Endothelial cell of umbilical vein (primary cell): Measurements from ENCODE around the gene SETD1A. TPM values are rescaled to one million over a fixed set of nuclear protein-coding genes. Genes with fewer than 3 reads are reported as not detected.

Source experiments
- BruUV-seq: library from RNA; stranded (reverse); fragments of 400-500 nt; replicated peaks from 2 replicates; lab custom pipeline; 2021; lab: Mats Ljungman, UMichigan
- CTCF ChIA-PET: fragments of 300-600, 350-600 bp; sonication (Branson Sonifier 250); formaldehyde crosslinking; loops from one replicate; lab custom pipeline; 2021; ENCODE audit warnings: antibody characterized with exemption, inconsistent platforms; lab: Charles Lee
- POLR2A ChIA-PET: fragments of 300-600, 350-600 bp; sonication (Branson Sonifier 250); formaldehyde crosslinking; loops from one replicate; lab custom pipeline; 2021; ENCODE audit warnings: antibody characterized with exemption, inconsistent platforms; lab: Charles Lee
- DNase-seq: peaks from one replicate; pipeline ENCODE4 v3.0.0-alpha.2; 2011; ENCODE audit warnings: low read depth, low spot score
- FAIRE-seq: peaks from 2 replicates; lab custom pipeline; 2011; peaks lifted over from hg19 to GRCh38; lab: Jason Lieb, UNC
- H2AFZ ChIP-seq: 2 replicates; pipeline ENCODE4 v1.6.0; 2012; ENCODE audit warnings: low read depth, low read length, control low read depth, inconsistent platforms
- H3K27ac ChIP-seq: 2 replicates; pipeline ENCODE4 v1.5.1; 2011; ENCODE audit warnings: low read depth, mild to moderate bottlenecking, control low read depth, low read length, moderate library complexity; ENCODE audit not compliant: insufficient read depth
- H3K27me3 ChIP-seq, 2 experiments: 2 replicates each; pipeline versions ENCODE4 v1.6.0 to v1.6.1; 2011; ENCODE audit warnings: low read length in 2 of 2, mixed read lengths in 1 of 2; ENCODE audit not compliant: control insufficient read depth in 2 of 2, insufficient read depth in 2 of 2
- H3K36me3 ChIP-seq, 2 experiments: 2 replicates in 1 of 2; 3 replicates in 1 of 2; pipeline ENCODE4 v1.5.1; 2011; ENCODE audit warnings: low read length in 2 of 2, mild to moderate bottlenecking in 1 of 2, moderate library complexity in 1 of 2; ENCODE audit not compliant: control insufficient read depth in 2 of 2, insufficient read depth in 2 of 2; ENCODE audit errors: extremely low read depth in 1 of 2
- H3K4me1 ChIP-seq: 3 replicates; pipeline ENCODE4 v1.5.1; 2011; ENCODE audit warnings: mild to moderate bottlenecking, low read length; ENCODE audit not compliant: control insufficient read depth, insufficient read depth; ENCODE audit errors: extremely low read depth
- H3K4me2 ChIP-seq: 2 replicates; pipeline ENCODE4 v1.6.1; 2011; ENCODE audit warnings: low read length, control low read depth, mixed read lengths; ENCODE audit not compliant: insufficient read depth
- H3K4me3 ChIP-seq, 3 experiments: fragments of 200-600 bp in 1 of 3; sonication (generic), shearing (Covaris generic) in 1 of 3; replicated peaks in 1 of 3; 2 replicates each; pipeline ENCODE4 v1.5.1; 2011 to 2016; ENCODE audit warnings: control low read depth in 3 of 3, low read length in 3 of 3, mild to moderate bottlenecking in 2 of 3, inconsistent platforms in 1 of 3, low read depth in 1 of 3, moderate library complexity in 1 of 3; ENCODE audit not compliant: insufficient read depth in 1 of 3
- H3K79me2 ChIP-seq: 2 replicates; pipeline ENCODE4 v1.6.0; 2012; ENCODE audit warnings: low read length, inconsistent platforms; ENCODE audit not compliant: control insufficient read depth, insufficient read depth
- H3K9ac ChIP-seq: replicated peaks from 2 replicates; pipeline ENCODE3; 2011; ENCODE audit warnings: low read length, control low read depth; ENCODE audit not compliant: insufficient read depth; ENCODE audit errors: extremely low read depth
- H3K9me1 ChIP-seq: replicated peaks from 3 replicates; pipeline ENCODE4 v1.6.0; 2011; ENCODE audit warnings: mild to moderate bottlenecking, low read length; ENCODE audit not compliant: control insufficient read depth, insufficient read depth; ENCODE audit errors: extremely low read depth
- H3K9me3 ChIP-seq: replicated peaks from 2 replicates; pipeline ENCODE4 v1.5.1; 2012; ENCODE audit warnings: low read length, inconsistent platforms; ENCODE audit not compliant: control insufficient read depth, insufficient read depth
- H4K20me1 ChIP-seq: replicated peaks from 2 replicates; pipeline ENCODE3; 2011; ENCODE audit warnings: mild to moderate bottlenecking, low read length; ENCODE audit not compliant: control insufficient read depth, insufficient read depth; ENCODE audit errors: extremely low read depth
- CTCF ChIP-seq, 2 donors: IDR thresholded peaks; 1 replicate in 1 of 2; 2 replicates in 1 of 2; pipeline ENCODE4 v1.5.1; 2011; ENCODE audit warnings: low read length in 2 of 2, mild to moderate bottlenecking in 2 of 2, moderate library complexity in 2 of 2, control low read depth in 1 of 2, inconsistent platforms in 1 of 2, low read depth in 1 of 2; ENCODE audit not compliant: insufficient read depth in 1 of 2; ENCODE audit errors: extremely low read depth in 1 of 2
- EZH2 ChIP-seq: IDR thresholded peaks from 2 replicates; pipeline ENCODE4 v1.6.1; 2012; ENCODE audit warnings: borderline replicate concordance, low read depth, mild to moderate bottlenecking, moderate library complexity, low read length, inconsistent platforms; ENCODE audit not compliant: severe bottlenecking
- FOS ChIP-seq: IDR thresholded peaks from 2 replicates; pipeline ENCODE4 v1.6.1; 2011; ENCODE audit warnings: mild to moderate bottlenecking, low read length, moderate library complexity, borderline replicate concordance; ENCODE audit not compliant: insufficient read depth
- GATA2 ChIP-seq: IDR thresholded peaks from 2 replicates; pipeline ENCODE4 v1.7.0; 2011; ENCODE audit warnings: low read depth, mild to moderate bottlenecking, moderate library complexity, mixed read lengths, low read length; ENCODE audit not compliant: insufficient read length, insufficient read depth
- JUN ChIP-seq: IDR thresholded peaks from 2 replicates; pipeline ENCODE4 v1.6.1; 2011; ENCODE audit warnings: borderline replicate concordance, low read depth; ENCODE audit not compliant: insufficient read length, insufficient read depth
- MAX ChIP-seq: IDR thresholded peaks from 2 replicates; pipeline ENCODE4 v1.6.1; 2011; ENCODE audit not compliant: insufficient read depth, insufficient read length
- MYC ChIP-seq: IDR thresholded peaks from one replicate; pipeline ENCODE4 v1.6.1; 2011; ENCODE audit warnings: mild to moderate bottlenecking, low read depth, low read length
- POLR2A ChIP-seq: IDR thresholded peaks from 2 replicates; pipeline ENCODE4 v1.6.1; 2012; ENCODE audit warnings: low read depth, mild to moderate bottlenecking, control low read depth, low read length
- POLR2AphosphoS5 ChIP-seq: IDR thresholded peaks from 2 replicates; pipeline ENCODE4 v1.6.1; 2012; ENCODE audit warnings: low read depth, mild to moderate bottlenecking, control low read depth, low read length, moderate library complexity; ENCODE audit not compliant: insufficient read depth
- dilution Hi-C: fragments of 300-500 bp; cut with MboI; formaldehyde crosslinking; loops from one replicate; pipeline ENCODE4 v1.15.0; 2019; ENCODE audit warnings: low sequenced_read_pairs; ENCODE audit not compliant: extremely low pct_ligation_motif_present
- intact Hi-C: fragments of 100-400 bp; cut with micrococcal nuclease; formaldehyde crosslinking; loops from one replicate; pipeline ENCODE4 v1.10.0; 2022
- polyA plus RNA-seq, 4 experiments: library from polyadenylated mRNA; depleted of rRNA in 3 of 4; stranded (reverse) in 3 of 4; unstranded in 1 of 4; fragments of >200 nt; gene quantifications; 2 replicates each; pipeline versions ENCODE4 v1.2.1 to v1.2.3, GENCODE V29; 2011 to 2012; ENCODE audit warnings: missing spikeins in 1 of 4
- total RNA-seq: library from RNA; stranded (reverse); gene quantifications from 2 replicates; pipeline ENCODE4 v1.2.3, GENCODE V29; 2021

The SETD1A gene
- total and polyA plus RNA-seq, 2 donors (not counting 3 experiments of a cell fraction or from before 2014, with no cell fraction given): 3.5 to 21.3 TPM

GRCh38 chr16:30961384-30961783 is 3.8 kb downstream of the SETD1A start:
- POLR2A ChIA-PET: no interaction called here
- intact Hi-C loops: no loop called here

More at GRCh38 chr16:30961384-30961783, 3.8 kb downstream of the SETD1A start:
- Histone ChIP-seq H2AFZ (no peak overlapping the region), H3K36me3 (peaks cover 26 to 47% of the 10 kb centered on the region in 2 experiments), H3K4me1 (peaks cover 8% of the 10 kb centered on the region), H3K4me3 (no peak overlapping the region), H3K9me1 (no peaks in the 10 kb centered on the region), H3K9ac (no peak overlapping the region), H3K27ac (no peak overlapping the region), H3K9me3 (no peaks in the 10 kb centered on the region), H3K27me3 (no peaks in the 10 kb centered on the region), H3K4me2 (no peak overlapping the region), H3K79me2 (peaks cover 14% of the 10 kb centered on the region), H4K20me1 (no peaks in the 10 kb centered on the region)
- TF ChIP-seq POLR2A: no peak
- no peak for TF ChIP-seq MYC
- TF ChIP-seq EZH2: no peak
- no peak for TF ChIP-seq FOS
- TF ChIP-seq POLR2AphosphoS5: no peak
- no peak for TF ChIP-seq CTCF (IDR thresholded peaks at IDR 0.05; ENCODE audit: extremely low read depth in 1 of 2, insufficient read depth in 1 of 2, low read depth in 1 of 2, low read length in 2 of 2)
- no peak for TF ChIP-seq JUN
- no peak for TF ChIP-seq GATA2
- TF ChIP-seq MAX: no peak
- no TSS peak for BruUV-seq
- CTCF ChIA-PET: no interaction called here
- DNase-seq (no peak), FAIRE-seq (no peak)
- dilution Hi-C loops: no loop called here
